Neural crest cell (in vitro differentiated cells): ENCODE results near the gene DAG1. TPM values are rescaled to one million over a fixed set of nuclear protein-coding genes. Genes with fewer than 3 reads are reported as not detected.

Experiments
- DNase-seq: peaks from one replicate; pipeline ENCODE4 v3.0.0; 2021; ENCODE audit warnings: low read depth, mixed read lengths, low spot score
- H3K27ac Mint-ChIP-seq: one replicate; pipeline ENCODE4 v1.8.0; 2021; ENCODE audit warnings: mild to moderate bottlenecking, mixed read lengths; ENCODE audit not compliant: unreplicated experiment
- H3K27me3 Mint-ChIP-seq: 2 replicates; pipeline ENCODE4 v1.8.0; 2021; ENCODE audit warnings: low read depth, mild to moderate bottlenecking, mixed read lengths
- H3K36me3 Mint-ChIP-seq: 2 replicates; pipeline ENCODE4 v1.8.0; 2021; ENCODE audit warnings: low read depth, mild to moderate bottlenecking, mixed read lengths
- H3K4me1 Mint-ChIP-seq: 2 replicates; pipeline ENCODE4 v1.8.0; 2021; ENCODE audit warnings: mixed read lengths
- H3K4me3 Mint-ChIP-seq: one replicate; pipeline ENCODE4 v1.8.0; 2021; ENCODE audit warnings: mild to moderate bottlenecking, mixed read lengths
- H3K9me3 Mint-ChIP-seq: 2 replicates; pipeline ENCODE4 v1.8.0; 2021; ENCODE audit warnings: mixed read lengths
- total RNA-seq: library from RNA; stranded (reverse); gene quantifications from 2 replicates; pipeline ENCODE4 v1.2.1, GENCODE V29; 2021
- TF ChIP-seq, protein P1 (sequence below): fragments of 200-600 bp; sonication (generic); conservative IDR thresholded peaks from 2 replicates; pipeline ENCODE4 v1.5.0; 2021; ENCODE audit warnings: antibody characterized with exemption, mild to moderate bottlenecking

Gene DAG1
- total RNA-seq, 1 donor from 2014 or later, result 98.6 TPM

DNA sequence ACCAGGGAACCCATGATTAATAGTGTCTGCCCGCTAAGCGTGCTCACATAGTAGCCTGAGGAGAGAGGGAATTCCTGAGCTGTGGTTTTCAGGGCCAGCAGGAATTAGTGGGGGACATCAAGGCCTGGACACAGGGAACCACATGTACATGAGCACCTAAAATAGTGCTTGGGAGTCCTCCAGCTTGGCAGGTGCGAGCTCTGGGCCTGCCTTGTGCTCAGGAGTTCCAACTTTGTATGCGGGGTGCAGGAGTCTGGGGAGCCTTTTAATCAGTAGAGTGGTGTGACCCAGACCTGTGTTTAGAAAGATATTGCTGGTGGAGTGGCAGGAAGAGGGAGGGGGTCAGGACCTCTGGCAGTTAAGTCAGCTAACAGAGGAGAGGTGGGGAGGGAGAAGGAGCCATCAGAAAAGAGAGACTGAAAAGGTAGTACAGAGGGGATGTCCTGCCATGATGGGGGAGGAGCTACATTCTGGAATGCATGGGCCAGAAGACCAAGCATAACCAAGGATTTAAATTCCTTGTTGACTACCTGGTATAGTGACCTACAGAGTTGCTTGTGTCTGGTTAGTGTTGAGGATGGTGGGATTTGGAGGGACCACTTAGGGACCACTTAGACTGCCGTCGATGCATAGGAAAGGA is 1.9 kb downstream of the DAG1 start:
- no peak for DNase-seq
- peaks cover 6% of the 10 kb centered on the region for H3K36me3 Mint-ChIP-seq
- TF ChIP-seq, protein P1, sequence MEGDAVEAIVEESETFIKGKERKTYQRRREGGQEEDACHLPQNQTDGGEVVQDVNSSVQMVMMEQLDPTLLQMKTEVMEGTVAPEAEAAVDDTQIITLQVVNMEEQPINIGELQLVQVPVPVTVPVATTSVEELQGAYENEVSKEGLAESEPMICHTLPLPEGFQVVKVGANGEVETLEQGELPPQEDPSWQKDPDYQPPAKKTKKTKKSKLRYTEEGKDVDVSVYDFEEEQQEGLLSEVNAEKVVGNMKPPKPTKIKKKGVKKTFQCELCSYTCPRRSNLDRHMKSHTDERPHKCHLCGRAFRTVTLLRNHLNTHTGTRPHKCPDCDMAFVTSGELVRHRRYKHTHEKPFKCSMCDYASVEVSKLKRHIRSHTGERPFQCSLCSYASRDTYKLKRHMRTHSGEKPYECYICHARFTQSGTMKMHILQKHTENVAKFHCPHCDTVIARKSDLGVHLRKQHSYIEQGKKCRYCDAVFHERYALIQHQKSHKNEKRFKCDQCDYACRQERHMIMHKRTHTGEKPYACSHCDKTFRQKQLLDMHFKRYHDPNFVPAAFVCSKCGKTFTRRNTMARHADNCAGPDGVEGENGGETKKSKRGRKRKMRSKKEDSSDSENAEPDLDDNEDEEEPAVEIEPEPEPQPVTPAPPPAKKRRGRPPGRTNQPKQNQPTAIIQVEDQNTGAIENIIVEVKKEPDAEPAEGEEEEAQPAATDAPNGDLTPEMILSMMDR, result no peak
- no peaks in the 10 kb centered on the region for H3K27me3 Mint-ChIP-seq
- peak overlapping the region; percentile 65 for H3K27ac Mint-ChIP-seq
- no peaks in the 10 kb centered on the region for H3K9me3 Mint-ChIP-seq
- peaks cover 28% of the 10 kb centered on the region for H3K4me1 Mint-ChIP-seq
- H3K4me3 Mint-ChIP-seq, result peak overlapping the region; percentile 94

DNA sequence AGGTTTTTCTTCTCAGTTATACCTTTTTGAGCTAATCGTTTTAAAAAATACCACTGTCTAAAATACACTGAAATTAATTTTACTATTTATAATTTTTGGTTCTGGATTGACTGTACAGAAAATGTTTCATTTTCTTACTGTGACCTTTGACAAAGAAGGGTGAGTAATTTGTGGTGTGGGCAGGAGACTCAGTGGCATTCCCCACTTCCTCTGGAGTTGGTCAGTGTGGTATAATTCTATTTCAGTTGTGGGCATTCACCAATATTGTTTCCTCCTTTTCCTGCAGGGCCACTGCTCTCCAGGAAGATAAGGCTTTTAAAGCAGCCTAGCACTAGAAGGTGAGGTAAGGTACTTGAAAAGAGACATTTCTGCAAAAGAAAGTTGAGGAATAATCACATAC is 6.5 kb downstream of the DAG1 start:
- Mint-ChIP-seq H3K4me3 (no peak overlapping the region), H3K27me3 (no peaks in the 10 kb centered on the region), H3K9me3 (no peaks in the 10 kb centered on the region), H3K4me1 (peaks cover 10% of the 10 kb centered on the region), H3K27ac (no peak overlapping the region), H3K36me3 (peaks cover 17% of the 10 kb centered on the region)
- TF ChIP-seq, protein P1, result no peak
- no peak for DNase-seq

DNA sequence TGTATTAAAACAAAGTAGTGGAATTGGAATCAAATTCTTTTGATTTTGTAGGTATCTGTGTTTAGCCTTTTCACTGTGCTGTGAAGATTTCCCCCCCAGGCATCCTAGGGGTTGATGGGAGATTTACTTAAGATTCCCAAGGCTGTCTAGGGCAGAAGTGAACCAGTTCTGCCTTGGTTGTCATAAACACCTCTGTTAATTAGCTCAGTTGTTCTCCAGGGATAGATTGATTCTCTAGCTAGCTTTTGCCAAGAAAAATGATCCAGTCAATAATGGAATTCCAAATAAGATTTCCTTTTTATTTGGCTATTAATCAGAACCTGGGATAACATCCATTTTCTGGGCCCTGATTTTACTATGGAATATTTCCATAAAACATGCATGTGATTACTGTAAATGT is 12.7 kb downstream of the DAG1 start:
- no peak for DNase-seq
- Mint-ChIP-seq H3K4me1 (peaks cover 40% of the 10 kb centered on the region), H3K4me3 (no peak overlapping the region), H3K9me3 (no peaks in the 10 kb centered on the region), H3K27ac (peak overlapping the region; percentile 62), H3K27me3 (no peaks in the 10 kb centered on the region), H3K36me3 (peaks cover 5% of the 10 kb centered on the region)
- TF ChIP-seq, protein P1, result no peak

DNA sequence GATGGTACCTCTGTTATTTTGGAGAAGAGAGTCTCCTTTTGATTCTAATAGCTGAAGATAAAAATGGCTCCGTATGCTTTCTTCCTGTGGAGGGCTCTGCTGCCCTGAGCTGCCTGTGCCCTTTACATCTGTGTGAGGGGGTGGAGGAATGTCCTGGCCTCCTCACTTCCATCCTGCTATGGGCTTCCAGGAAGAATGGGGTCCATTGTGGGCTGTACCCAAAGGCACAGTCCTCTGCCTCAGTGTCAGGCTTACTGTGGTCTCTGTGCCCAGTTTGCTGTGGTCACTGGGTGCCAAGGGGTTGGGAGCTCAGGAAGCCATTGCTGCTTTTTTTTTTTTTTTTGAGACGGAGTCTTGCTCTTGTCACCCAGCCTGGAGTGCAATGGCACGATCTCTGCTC is 14.4 kb downstream of the DAG1 start:
- peaks cover 5% of the 10 kb centered on the region for H3K36me3 Mint-ChIP-seq
- peaks cover 40% of the 10 kb centered on the region for H3K4me1 Mint-ChIP-seq
- no peak overlapping the region for H3K4me3 Mint-ChIP-seq
- H3K27ac Mint-ChIP-seq, result no peak overlapping the region
- H3K27me3 Mint-ChIP-seq, result no peaks in the 10 kb centered on the region
- no peaks in the 10 kb centered on the region for H3K9me3 Mint-ChIP-seq
- DNase-seq, result no peak
- TF ChIP-seq, protein P1, result no peak

DNA sequence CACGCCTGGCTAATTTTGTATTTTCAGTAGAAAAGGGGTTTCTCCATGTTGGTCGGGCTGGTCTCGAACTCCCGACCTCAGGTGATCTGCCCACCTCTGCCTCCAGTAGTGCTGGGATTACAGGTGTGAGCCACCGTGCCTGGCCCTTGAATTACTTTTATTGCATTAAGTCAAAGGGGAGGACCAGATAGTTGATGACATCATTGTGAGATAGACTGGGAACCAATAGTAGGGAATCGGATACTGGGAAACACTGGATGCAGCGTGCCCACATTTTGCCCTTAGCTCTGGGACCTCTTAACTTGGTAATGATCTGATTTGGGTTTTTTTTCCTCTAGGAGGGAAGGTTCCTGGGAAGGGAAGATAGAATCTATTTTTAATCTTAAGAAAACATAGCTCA is 19.2 kb downstream of the DAG1 start:
- H3K27ac Mint-ChIP-seq, result peak overlapping the region; percentile 50
- TF ChIP-seq, protein P1, result no peak
- H3K4me1 Mint-ChIP-seq, result peaks cover 13% of the 10 kb centered on the region
- H3K27me3 Mint-ChIP-seq, result no peaks in the 10 kb centered on the region
- H3K36me3 Mint-ChIP-seq, result peaks cover 3% of the 10 kb centered on the region
- no peaks in the 10 kb centered on the region for H3K9me3 Mint-ChIP-seq
- no peak overlapping the region for H3K4me3 Mint-ChIP-seq
- DNase-seq, result no peak
